ENCODE data around the gene DLST. TPM values are rescaled to one million over a fixed set of nuclear protein-coding genes. Genes with fewer than 3 reads are reported as not detected.

The DLST gene
- total and polyA plus RNA-seq, 7 donors: 66.1 to 114 (median 72.4) TPM

- Histone ChIP-seq H3K4me1 (peaks cover 0 to 20% (median 17%) of the 10 kb centered on the region in 4 donors), H3K4me3 (no peak overlapping the region), H3K36me3 (peaks cover 41 to 76% (median 70%) of the 10 kb centered on the region in 4 donors), H3K27ac (no peak overlapping the region), H3K9me3 (no peaks in the 10 kb centered on the region), H3K27me3 (no peaks in the 10 kb centered on the region)
- intact Hi-C loops (cut with DNase I): no loop called here
- no peak for DNase-seq
- 88 to 91% methylated on average over 6 of the region's 6 CpGs for whole genome bisulfite sequencing, 2 donors
- TF ChIP-seq EP300 (IDR thresholded peaks at IDR 0.05) (no peak), POLR2AphosphoS5 (IDR thresholded peaks at IDR 0.05) (no peak), CTCF (IDR thresholded peaks at IDR 0.05) (no peak), POLR2A (IDR thresholded peaks at IDR 0.05) (no peak)
Measured at GRCh38 chr14:74891870-74892269, 10.2 kb downstream of the DLST start.

GRCh38 chr14:74892745-74893144 is 11.0 kb downstream of the DLST start:
- Histone ChIP-seq H3K27me3 (no peaks in the 10 kb centered on the region), H3K36me3 (peaks cover 41 to 84% (median 78%) of the 10 kb centered on the region in 4 donors)
- 62 to 90% methylated on average over 5 of the region's 5 CpGs for WGBS, 2 donors

GRCh38 chr14:74893614-74894091 is 11.9 kb downstream of the DLST start:
- Histone ChIP-seq H3K4me3 (no peak overlapping the region), H3K27ac (no peak overlapping the region), H3K9me3 (no peaks in the 10 kb centered on the region), H3K27me3 (no peaks in the 10 kb centered on the region), H3K4me1 (peaks cover 0 to 4% (median 4%) of the 10 kb centered on the region in 4 donors), H3K36me3 (peaks cover 42 to 94% (median 86%) of the 10 kb centered on the region in 4 donors)
- intact Hi-C loops (cut with DNase I): no loop called here
- no peak for DNase-seq
- WGBS, 2 donors: 63 to 83% methylated on average over 4 of the region's 4 CpGs
- no peak for TF ChIP-seq POLR2AphosphoS5 (IDR thresholded peaks at IDR 0.05)
- TF ChIP-seq POLR2A (IDR thresholded peaks at IDR 0.05): no peak
- TF ChIP-seq EP300 (IDR thresholded peaks at IDR 0.05): no peak
- no peak for TF ChIP-seq CTCF (IDR thresholded peaks at IDR 0.05)

More at GRCh38 chr14:74892745-74893144, 11.0 kb downstream of the DLST start:
- TF ChIP-seq POLR2AphosphoS5 (IDR thresholded peaks at IDR 0.05) (no peak), POLR2A (IDR thresholded peaks at IDR 0.05) (no peak), EP300 (IDR thresholded peaks at IDR 0.05) (no peak), CTCF (IDR thresholded peaks at IDR 0.05) (no peak)
- no peaks in the 10 kb centered on the region for H3K9me3 ChIP-seq
- intact Hi-C loops (cut with DNase I): no loop called here
- DNase-seq: no peak
- H3K27ac ChIP-seq: no peak overlapping the region
- H3K4me1 ChIP-seq: peaks cover 0 to 13% (median 13%) of the 10 kb centered on the region in 4 donors
- no peak overlapping the region for H3K4me3 ChIP-seq

- Histone ChIP-seq H3K4me3 (no peak overlapping the region), H3K4me1 (no peaks in the 10 kb centered on the region), H3K36me3 (peaks cover 67 to 100% (median 93%) of the 10 kb centered on the region in 4 donors), H3K27ac (no peak overlapping the region), H3K9me3 (no peaks in the 10 kb centered on the region), H3K27me3 (no peaks in the 10 kb centered on the region)
- no peak for DNase-seq
- WGBS, 2 donors: 95 to 99% methylated on average over 3 of the region's 3 CpGs
- TF ChIP-seq CTCF (IDR thresholded peaks at IDR 0.05): no peak
- no peak for TF ChIP-seq POLR2A (IDR thresholded peaks at IDR 0.05)
- TF ChIP-seq EP300 (IDR thresholded peaks at IDR 0.05): no peak
- TF ChIP-seq POLR2AphosphoS5 (IDR thresholded peaks at IDR 0.05): no peak
- intact Hi-C loops (cut with DNase I): no loop called here
Measured at GRCh38 chr14:74896400-74896799, 14.7 kb downstream of the DLST start.

GRCh38 chr14:74897642-74898041 is 15.9 kb downstream of the DLST start:
- intact Hi-C loops (cut with DNase I): no loop called here
- Histone ChIP-seq H3K36me3 (peaks cover 74 to 100% (median 94%) of the 10 kb centered on the region in 4 donors), H3K4me1 (no peaks in the 10 kb centered on the region), H3K27ac (no peak overlapping the region), H3K9me3 (no peaks in the 10 kb centered on the region), H3K27me3 (no peaks in the 10 kb centered on the region), H3K4me3 (no peak overlapping the region)
- 89 to 94% methylated on average over 4 of the region's 4 CpGs for WGBS, 2 donors
- no peak for DNase-seq
- TF ChIP-seq EP300 (IDR thresholded peaks at IDR 0.05): no peak
- no peak for TF ChIP-seq POLR2AphosphoS5 (IDR thresholded peaks at IDR 0.05)
- TF ChIP-seq POLR2A (IDR thresholded peaks at IDR 0.05): no peak
- no peak for TF ChIP-seq CTCF (IDR thresholded peaks at IDR 0.05)

All from sigmoid colon (tissue), 7 donors.